Activated T-helper 17 cell treated with anti-CD3 and anti-CD28 coated beads, Interleukin-2, amount 50 U/mL, for 72 hours (primary cell): ENCODE data around the gene CTBP2. TPM values are rescaled to one million over a fixed set of nuclear protein-coding genes. Genes with fewer than 3 reads are reported as not detected.

Source experiments
- ATAC-seq: fragments of 150-1000 bp; cut with Tn5 transposase; replicated peaks from 2 replicates; pipeline ENCODE4 v1.10.0; 2021; ENCODE audit warnings: mild to moderate bottlenecking, moderate library complexity
- H3K27ac Mint-ChIP-seq: one replicate; pipeline ENCODE4 v1.8.0; 2022; ENCODE audit warnings: mixed read lengths
- H3K27me3 Mint-ChIP-seq: one replicate; pipeline ENCODE4 v1.8.0; 2022; ENCODE audit warnings: mixed read lengths
- H3K36me3 Mint-ChIP-seq: one replicate; pipeline ENCODE4 v1.8.0; 2022; ENCODE audit warnings: low read depth, mild to moderate bottlenecking, mixed read lengths
- H3K4me1 Mint-ChIP-seq: one replicate; pipeline ENCODE4 v1.8.0; 2022; ENCODE audit warnings: mixed read lengths
- H3K4me3 Mint-ChIP-seq: one replicate; pipeline ENCODE4 v1.8.0; 2022; ENCODE audit warnings: mild to moderate bottlenecking, mixed read lengths
- H3K9me3 Mint-ChIP-seq: one replicate; pipeline ENCODE4 v1.8.0; 2022; ENCODE audit warnings: mixed read lengths
- total RNA-seq, 2 donors: library from RNA; stranded (reverse); gene quantifications; one replicate each; pipeline ENCODE4 v1.2.3, GENCODE V29; 2022

The CTBP2 gene
- total RNA-seq, 2 donors from 2014 or later = 0.74 to 1.1 TPM

DNA sequence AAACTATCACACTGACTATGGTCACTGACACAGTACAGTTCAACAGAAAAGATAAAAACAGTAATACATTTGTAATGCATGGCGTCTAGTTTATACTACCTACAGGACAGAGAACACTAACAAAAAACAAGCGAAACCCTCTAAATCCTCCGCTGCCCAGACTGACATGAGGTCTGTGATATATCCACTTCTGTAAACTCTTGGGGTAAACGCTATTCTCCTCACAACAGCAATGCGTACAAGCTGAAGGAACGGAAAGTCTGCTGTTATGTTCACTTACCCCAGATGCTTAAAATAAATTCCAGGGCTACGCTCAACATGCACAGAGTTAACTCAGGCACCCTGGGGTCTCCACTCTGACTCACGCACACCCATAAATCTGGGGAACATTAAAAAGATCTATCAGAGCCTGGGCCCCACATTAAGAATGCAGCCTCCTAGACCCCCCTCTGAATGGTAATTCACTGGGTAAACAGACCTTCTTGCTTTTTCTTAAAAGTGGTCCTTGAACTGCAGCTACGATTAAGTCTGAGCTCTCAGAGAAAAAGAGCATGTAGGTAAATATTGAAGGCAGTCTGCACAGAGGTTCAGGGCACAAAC is 105.6 kb downstream of the CTBP2 start:
- Mint-ChIP-seq H3K27ac (no peak overlapping the region), H3K4me3 (no peak overlapping the region), H3K27me3 (peaks cover 30% of the 10 kb centered on the region), H3K4me1 (no peaks in the 10 kb centered on the region), H3K9me3 (no peaks in the 10 kb centered on the region), H3K36me3 (no peaks in the 10 kb centered on the region)
- ATAC-seq = no peak

DNA sequence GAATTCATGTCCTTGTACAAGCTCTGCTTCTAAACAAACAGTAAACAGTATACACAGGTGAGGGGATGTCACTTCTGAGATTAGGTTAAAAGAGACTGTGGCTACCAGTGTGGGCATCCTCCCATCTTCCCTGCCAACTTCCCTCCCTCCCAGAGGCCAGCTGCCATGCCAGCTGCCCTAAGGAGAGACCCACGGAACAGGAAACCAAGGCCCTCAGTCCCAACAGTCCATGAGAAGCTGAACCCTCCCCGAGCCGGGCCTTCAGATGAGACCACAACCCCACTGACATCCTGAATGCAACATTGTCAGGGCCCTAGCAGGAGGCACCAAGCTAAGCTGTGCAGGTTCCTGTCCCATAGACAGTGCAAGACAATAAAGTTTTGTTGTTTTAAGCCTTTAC is 106.1 kb downstream of the CTBP2 start:
- no peaks in the 10 kb centered on the region for H3K36me3 Mint-ChIP-seq
- H3K4me3 Mint-ChIP-seq = no peak overlapping the region
- H3K27me3 Mint-ChIP-seq = peaks cover 29% of the 10 kb centered on the region
- H3K27ac Mint-ChIP-seq = no peak overlapping the region
- no peaks in the 10 kb centered on the region for H3K4me1 Mint-ChIP-seq
- no peak for ATAC-seq
- no peaks in the 10 kb centered on the region for H3K9me3 Mint-ChIP-seq

DNA sequence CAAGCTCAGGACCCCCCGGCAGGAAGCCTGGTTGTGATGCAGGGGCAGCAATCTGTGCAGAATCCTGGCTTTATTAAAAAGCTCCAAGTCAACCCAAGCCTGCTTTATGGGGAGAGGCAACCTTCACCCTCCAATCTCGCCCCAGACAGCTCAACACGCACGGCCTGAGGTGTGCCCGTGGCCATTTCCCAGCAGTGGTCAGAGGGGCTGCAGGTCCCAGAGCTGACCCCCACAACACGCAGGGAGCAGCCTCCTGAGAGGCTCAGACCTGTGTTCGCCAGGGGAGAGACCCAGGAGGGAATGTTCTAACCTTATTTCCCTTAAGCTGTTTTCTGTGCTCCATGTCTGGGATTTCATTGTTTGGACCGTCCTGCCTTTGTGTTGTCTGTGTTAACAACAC is 108.2 kb downstream of the CTBP2 start:
- H3K9me3 Mint-ChIP-seq = no peaks in the 10 kb centered on the region
- no peak overlapping the region for H3K27ac Mint-ChIP-seq
- no peak overlapping the region for H3K4me3 Mint-ChIP-seq
- no peaks in the 10 kb centered on the region for H3K4me1 Mint-ChIP-seq
- ATAC-seq = no peak
- H3K36me3 Mint-ChIP-seq = no peaks in the 10 kb centered on the region
- peaks cover 32% of the 10 kb centered on the region for H3K27me3 Mint-ChIP-seq

DNA sequence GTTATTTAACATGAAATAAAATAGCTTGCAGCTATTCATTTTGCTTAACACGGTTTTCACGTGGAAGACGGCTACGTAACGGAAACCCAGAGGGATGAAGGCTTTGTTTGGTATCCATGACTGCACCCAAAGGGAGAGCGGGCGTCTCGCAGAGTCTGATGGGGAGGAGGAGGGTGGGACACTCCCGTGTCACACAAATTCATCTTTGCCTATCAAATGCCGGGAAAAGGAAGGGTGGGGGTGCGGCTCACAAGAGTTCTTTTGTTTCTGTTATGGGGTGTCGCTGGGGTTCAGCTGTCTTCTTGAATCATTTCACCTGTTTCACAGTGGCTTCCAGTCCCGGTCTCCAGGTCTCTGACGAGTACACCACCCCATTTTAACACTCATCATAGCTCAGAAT is 110.0 kb downstream of the CTBP2 start:
- H3K36me3 Mint-ChIP-seq = no peaks in the 10 kb centered on the region
- H3K4me1 Mint-ChIP-seq = no peaks in the 10 kb centered on the region
- no peak for ATAC-seq
- no peaks in the 10 kb centered on the region for H3K9me3 Mint-ChIP-seq
- H3K27ac Mint-ChIP-seq = no peak overlapping the region
- no peak overlapping the region for H3K4me3 Mint-ChIP-seq
- H3K27me3 Mint-ChIP-seq = peaks cover 29% of the 10 kb centered on the region

DNA sequence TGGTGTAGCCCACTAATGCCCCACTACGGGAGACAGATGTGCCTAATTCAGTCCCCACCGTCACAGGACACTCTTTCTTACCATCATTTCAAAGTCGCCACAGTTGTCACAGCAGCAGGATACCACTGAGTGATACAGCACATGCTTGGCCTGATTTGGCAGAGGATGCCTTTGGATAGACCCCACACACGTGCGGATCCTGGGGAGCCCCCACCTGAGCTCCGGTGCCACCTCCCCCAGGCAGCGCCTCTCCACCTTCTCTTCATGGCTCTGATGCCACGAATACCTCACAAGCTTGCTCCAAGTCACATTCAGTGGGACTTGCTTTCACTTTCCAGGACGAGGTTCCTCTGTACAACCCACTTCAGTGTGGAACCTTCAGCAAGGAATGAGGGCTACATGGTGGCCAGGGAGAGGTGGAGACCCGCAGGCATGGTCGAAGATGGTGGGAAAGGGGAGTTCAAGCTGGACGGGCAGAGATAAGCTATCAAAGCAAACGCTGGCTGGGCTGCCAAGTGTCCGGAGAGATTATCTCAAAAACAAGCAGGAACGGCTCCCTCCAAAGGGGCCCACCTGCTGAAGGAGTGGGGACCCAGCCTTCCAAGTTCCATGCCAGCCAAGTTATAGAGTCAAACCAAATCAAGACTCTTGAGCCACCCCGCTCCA is 111.0 kb downstream of the CTBP2 start:
- Mint-ChIP-seq H3K4me3 (no peak overlapping the region), H3K36me3 (no peaks in the 10 kb centered on the region), H3K27ac (no peak overlapping the region), H3K9me3 (no peaks in the 10 kb centered on the region), H3K4me1 (no peaks in the 10 kb centered on the region), H3K27me3 (peaks cover 20% of the 10 kb centered on the region)
- ATAC-seq = no peak

DNA sequence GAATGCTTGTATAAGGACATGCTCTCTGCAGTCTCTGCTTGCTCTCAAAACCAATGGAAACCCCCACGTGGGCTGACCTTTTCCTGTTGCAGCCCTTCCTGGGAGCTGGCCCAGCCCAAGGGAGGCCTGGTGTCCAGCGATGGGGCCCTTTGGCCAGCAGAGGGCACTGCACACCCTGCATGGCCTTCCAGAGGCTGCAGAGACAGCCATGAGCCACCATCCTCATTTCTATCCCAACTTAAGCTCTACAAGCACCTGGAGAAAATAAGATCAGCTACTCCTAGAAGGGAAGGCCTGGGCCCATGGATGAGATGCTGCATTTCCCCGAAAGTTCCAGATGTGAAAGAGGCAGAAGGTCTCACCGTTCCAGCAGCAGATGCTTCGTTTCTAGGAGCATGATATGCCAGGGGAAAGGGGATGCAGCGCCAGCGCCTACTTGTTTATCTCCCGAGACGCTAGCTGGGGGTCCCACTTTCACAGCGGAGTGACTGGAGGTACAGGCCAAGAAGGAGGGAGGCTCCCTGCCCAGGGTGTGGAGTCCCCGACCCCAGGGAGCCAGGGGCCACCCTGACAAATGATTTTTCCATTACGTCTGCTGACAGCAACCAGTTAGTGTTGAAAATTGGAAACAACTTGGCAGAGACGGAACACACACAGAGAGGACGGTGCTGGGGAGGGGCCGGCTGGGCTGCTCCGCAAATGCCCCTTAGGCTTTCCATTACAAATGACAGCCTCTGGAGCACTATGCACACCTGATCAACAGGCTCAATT is 112.1 kb downstream of the CTBP2 start:
- ATAC-seq = peak; percentile 78
- no peak overlapping the region for H3K4me3 Mint-ChIP-seq
- H3K4me1 Mint-ChIP-seq = no peaks in the 10 kb centered on the region
- H3K9me3 Mint-ChIP-seq = no peaks in the 10 kb centered on the region
- no peaks in the 10 kb centered on the region for H3K36me3 Mint-ChIP-seq
- peaks cover 17% of the 10 kb centered on the region for H3K27me3 Mint-ChIP-seq
- H3K27ac Mint-ChIP-seq = no peak overlapping the region

DNA sequence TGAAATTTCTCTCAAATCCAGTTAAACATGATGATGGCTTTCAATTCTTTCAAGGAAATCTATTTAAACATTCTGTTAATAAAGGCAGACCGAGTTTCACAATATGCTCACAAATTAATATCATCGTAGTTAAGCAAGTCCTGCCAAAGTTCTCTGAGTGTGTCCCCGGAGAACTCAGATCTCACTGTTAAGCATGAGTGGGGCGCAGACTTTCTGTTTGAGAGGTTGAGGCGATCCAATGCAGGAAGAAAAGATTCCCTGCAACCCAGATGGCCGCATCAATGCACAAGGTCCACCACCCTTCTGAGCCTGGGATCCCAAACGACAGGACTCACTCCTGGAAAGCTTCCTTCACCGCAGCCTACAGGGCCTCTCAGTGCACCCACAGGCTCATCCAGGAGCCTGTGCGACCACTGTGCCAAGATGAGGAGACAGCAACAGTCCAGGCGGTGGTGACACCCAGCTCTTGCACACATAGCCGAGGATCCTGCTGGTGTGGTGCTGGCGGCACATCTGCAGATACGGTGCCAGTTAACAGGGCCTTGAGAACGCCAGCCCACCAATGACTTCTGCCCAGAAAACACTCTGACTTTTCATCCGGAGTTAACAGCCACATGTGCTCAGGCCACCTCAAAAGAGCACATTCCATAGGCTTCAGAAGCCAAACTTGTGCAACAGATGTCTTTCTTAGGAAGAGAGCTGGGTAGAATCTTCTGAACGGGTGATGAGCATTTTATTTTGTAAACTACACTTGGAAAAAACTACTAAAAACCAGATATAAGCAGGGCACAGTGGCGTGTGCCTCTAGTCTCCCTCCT is 116.3 kb downstream of the CTBP2 start:
- H3K4me1 Mint-ChIP-seq = no peaks in the 10 kb centered on the region
- no peak overlapping the region for H3K4me3 Mint-ChIP-seq
- H3K9me3 Mint-ChIP-seq = no peaks in the 10 kb centered on the region
- no peaks in the 10 kb centered on the region for H3K36me3 Mint-ChIP-seq
- ATAC-seq = no peak
- H3K27ac Mint-ChIP-seq = no peak overlapping the region
- H3K27me3 Mint-ChIP-seq = peaks cover 2% of the 10 kb centered on the region

DNA sequence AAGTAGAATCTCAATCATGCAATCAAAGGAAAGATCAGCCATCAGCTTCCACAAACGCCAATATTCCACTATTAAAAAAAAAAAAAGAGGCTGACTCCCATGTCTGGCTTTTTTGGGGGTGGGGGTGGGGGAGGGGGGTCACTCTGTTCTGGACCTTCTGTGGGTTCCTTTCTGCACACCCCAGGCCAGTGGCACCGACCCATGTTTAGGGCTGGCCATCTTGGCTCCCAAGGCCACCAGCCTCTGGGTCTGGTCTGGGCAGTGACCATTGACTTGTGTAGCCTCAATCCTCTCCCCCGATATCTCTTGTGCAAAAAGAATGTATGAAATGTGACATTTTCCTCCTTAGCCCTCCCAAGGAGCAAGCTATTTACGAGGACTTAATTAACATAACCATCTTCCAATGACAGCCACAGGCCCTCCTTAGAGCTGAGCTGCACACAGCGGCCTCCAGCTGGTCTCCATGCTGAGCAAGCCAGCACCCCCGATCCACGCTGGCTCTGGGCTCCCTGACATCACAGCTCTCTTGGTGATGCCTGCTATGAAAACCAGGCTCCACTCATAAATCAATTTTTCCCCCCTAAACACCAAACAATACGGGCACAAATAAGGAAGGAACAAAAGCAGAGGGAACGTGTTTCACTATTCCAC is 118.4 kb downstream of the CTBP2 start:
- Mint-ChIP-seq H3K27me3 (no peaks in the 10 kb centered on the region), H3K4me1 (no peaks in the 10 kb centered on the region), H3K27ac (no peak overlapping the region), H3K4me3 (no peak overlapping the region), H3K9me3 (no peaks in the 10 kb centered on the region), H3K36me3 (no peaks in the 10 kb centered on the region)
- ATAC-seq = no peak

DNA sequence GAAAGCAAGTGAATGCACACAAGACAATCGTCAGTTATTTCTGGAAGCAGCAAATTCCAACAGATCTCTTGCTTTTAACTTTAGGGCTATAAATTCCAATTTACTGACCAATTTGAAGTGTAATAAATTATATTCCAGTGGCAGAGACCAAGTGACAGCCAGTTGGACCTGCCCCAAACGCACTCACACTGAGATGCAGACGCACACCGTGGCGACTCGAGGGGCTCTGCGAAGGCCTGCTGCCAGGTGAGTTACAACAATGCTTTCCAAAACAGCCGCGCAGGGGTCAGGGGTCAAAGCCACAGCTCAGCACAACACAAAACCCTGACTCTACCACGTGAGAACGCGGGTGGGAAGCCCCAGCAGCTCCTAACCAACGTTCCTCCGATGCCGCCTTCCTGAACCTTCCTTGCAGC is 121.0 kb downstream of the CTBP2 start:
- H3K27ac Mint-ChIP-seq = no peak overlapping the region
- no peak for ATAC-seq
- H3K27me3 Mint-ChIP-seq = peaks cover 3% of the 10 kb centered on the region
- H3K4me1 Mint-ChIP-seq = no peaks in the 10 kb centered on the region
- H3K4me3 Mint-ChIP-seq = no peak overlapping the region
- no peaks in the 10 kb centered on the region for H3K36me3 Mint-ChIP-seq
- H3K9me3 Mint-ChIP-seq = no peaks in the 10 kb centered on the region

DNA sequence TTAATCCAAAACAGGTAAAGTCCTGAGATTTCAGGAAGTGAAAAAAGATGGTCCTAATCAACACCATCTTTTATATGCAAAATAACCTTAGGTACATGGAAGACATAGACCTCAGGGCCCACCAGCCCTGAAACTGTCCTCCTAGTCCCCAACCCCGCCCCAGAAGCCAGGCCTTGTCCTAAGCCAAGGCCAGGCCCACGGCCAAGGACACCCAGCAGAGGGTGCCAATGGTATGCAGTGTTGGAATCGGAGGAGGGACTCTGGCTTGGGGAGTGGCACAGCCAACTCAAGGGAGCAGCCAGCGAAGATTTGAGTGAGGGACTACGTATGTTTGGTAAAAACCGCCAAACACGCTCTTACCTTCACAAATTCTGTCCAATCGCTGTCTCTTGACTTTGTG is 121.7 kb downstream of the CTBP2 start:
- Mint-ChIP-seq H3K4me3 (no peak overlapping the region), H3K27me3 (peaks cover 3% of the 10 kb centered on the region), H3K27ac (no peak overlapping the region), H3K9me3 (no peaks in the 10 kb centered on the region), H3K4me1 (no peaks in the 10 kb centered on the region), H3K36me3 (no peaks in the 10 kb centered on the region)
- ATAC-seq = peak; percentile 37

DNA sequence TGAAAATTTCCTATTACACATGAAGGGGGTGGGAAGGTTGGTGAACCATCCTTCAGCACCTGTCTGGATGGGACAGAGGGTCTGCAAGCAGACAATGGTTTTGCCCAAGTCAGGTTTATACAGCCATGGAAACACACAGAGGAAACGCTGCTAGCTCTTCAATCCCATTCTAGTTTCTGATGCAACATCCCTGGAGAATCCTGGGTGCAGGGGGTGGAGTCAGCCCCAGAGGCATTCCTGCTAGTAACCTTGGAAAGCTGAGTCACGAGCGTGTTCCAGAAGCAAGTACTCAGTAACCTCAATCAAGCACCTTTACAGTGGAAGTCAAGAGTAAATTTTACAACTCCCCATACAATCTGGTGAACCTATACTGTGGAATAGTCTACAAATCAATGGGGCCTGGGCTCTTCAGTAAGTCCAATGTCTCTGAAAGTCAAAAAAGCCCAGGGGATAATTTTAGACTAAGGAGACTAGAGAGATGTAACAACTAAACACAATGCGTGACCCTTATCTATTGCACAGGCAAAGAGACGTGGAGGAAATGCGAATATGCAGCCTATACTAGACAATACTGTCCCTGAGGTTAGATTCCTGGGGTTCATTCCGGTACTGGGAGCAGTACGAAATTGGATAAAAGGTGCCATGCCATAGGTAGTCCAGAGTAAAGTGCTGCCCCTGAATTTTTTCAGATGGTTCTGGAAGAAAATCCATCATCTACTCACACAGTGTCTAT is 123.1 kb downstream of the CTBP2 start:
- Mint-ChIP-seq H3K9me3 (no peaks in the 10 kb centered on the region), H3K27me3 (peaks cover 4% of the 10 kb centered on the region), H3K27ac (no peak overlapping the region), H3K36me3 (no peaks in the 10 kb centered on the region), H3K4me3 (no peak overlapping the region), H3K4me1 (no peaks in the 10 kb centered on the region)
- no peak for ATAC-seq

DNA sequence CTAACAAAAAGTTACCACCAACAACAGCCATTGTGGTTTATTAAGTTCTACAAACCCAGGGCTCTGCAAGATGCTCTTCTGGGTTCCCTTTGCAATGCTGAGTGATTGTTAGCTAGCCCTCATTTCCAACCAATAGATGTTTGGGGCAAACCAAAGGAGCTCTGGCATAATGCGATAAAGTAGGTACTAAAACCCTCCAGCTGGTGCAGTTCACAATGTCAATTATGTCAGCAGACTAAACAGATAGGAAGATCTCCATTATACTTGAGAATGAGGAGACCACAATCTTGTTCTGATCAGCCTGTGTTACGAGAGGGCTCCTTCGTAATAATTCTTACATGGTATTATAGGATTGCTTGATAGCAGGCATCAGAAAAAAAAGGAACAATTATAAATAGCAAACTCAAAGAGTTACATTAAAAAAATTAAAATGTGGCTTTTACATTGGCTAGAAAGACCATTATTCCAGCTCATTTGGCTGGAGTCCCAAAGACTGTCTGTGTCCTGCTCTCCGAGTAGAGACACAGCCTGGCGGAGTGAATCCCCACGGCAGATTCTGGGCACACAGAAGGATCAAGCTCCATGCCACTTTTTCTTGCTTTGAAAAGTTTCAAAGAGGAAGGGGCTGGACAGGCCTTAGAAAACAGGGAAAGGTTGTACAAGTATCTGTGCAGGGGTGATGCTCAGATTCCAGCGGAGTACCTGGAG is 124.6 kb downstream of the CTBP2 start:
- no peaks in the 10 kb centered on the region for H3K9me3 Mint-ChIP-seq
- H3K27ac Mint-ChIP-seq = no peak overlapping the region
- ATAC-seq = no peak
- no peak overlapping the region for H3K4me3 Mint-ChIP-seq
- H3K27me3 Mint-ChIP-seq = peaks cover 8% of the 10 kb centered on the region
- no peaks in the 10 kb centered on the region for H3K4me1 Mint-ChIP-seq
- H3K36me3 Mint-ChIP-seq = no peaks in the 10 kb centered on the region

DNA sequence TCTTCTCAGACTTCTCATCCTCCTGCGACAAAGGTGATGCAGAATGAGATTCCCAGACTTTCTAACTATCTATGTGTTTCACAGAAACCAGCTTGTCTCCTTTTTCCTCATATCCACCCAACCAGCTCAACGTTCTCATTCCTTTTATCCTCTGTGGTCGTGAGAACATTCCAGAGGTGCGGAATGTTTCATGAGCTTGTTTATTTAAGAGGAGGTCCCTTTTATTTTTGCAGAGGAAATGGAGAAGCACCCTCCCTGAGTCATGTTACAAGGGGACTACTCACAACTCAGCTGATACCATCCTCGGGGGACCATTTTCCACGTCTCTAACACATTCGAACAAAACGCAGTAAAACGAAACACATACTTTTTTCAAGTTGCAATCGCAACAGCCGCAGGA is 125.2 kb downstream of the CTBP2 start:
- H3K9me3 Mint-ChIP-seq = no peaks in the 10 kb centered on the region
- no peak overlapping the region for H3K27ac Mint-ChIP-seq
- no peak overlapping the region for H3K4me3 Mint-ChIP-seq
- no peaks in the 10 kb centered on the region for H3K36me3 Mint-ChIP-seq
- H3K4me1 Mint-ChIP-seq = no peaks in the 10 kb centered on the region
- H3K27me3 Mint-ChIP-seq = peaks cover 10% of the 10 kb centered on the region
- ATAC-seq = no peak
